Spleen (tissue), 7 donors: ENCODE measurements around the gene HAUS7.

ENCODE experiments used
- CTCF ChIP-seq, 11 experiments: fragments of 200-600 bp in 7 of 11; fragments of 450-650 bp in 4 of 11; sonication (generic) in 4 of 11; IDR thresholded peaks in 8 of 11; conservative IDR thresholded peaks in 3 of 11; 1 replicate in 7 of 11; 2 replicates in 4 of 11; pipeline versions ENCODE4 v1.4.0 to v1.8.0; 2016 to 2021; ENCODE audit warnings: antibody characterized with exemption in 11 of 11, inconsistent platforms in 4 of 11, mild to moderate bottlenecking in 1 of 11
- POLR2A ChIP-seq, 3 donors: fragments of 450-650 bp; IDR thresholded peaks; one replicate each; pipeline ENCODE4 v1.5.1; 2017; ENCODE audit warnings: antibody characterized with exemption in 3 of 3, mild to moderate bottlenecking in 1 of 3
- POLR2AphosphoS5 ChIP-seq, 3 donors: sonication (generic); formaldehyde crosslinking; IDR thresholded peaks; one replicate each; pipeline ENCODE4 v1.5.1; 2017; ENCODE audit warnings: antibody characterized with exemption in 3 of 3
- donor health status: DM: no; HTN: no; CAD: no; lungs with moderate emphysema.
- donor health status: DM: no; HTN: no; CAD: no.
- donor health status: DM: no; HTN: no; CAD: no.

DNA sequence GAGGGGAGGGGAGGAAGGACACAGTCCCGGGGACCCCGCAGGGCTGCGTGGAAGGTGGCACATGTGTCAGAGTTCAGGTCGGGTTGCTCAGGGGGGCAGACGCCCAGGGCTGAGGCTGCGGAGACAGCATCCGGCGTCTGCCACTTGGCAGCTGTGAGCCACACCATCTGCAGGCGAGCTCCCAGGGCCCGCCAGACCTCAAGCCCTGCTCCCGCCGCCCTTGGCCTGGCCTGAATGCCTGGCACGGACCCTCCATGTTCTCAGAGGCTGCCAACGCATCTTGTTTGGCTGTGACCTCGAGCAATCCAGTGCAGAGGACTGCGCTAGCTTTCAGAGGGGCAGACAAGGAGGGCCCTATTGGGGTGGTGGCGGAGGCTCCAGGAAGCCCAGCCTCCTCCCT is 29.5 kb upstream of the HAUS7 start:
- no peak for TF ChIP-seq CTCF (IDR thresholded peaks at IDR 0.05 in 8 of 11, conservative IDR thresholded peaks at IDR 0.05 in 3 of 11)
- TF ChIP-seq POLR2AphosphoS5 (IDR thresholded peaks at IDR 0.05) = peak in 2 of 3 donors; percentile 10 to 55
- TF ChIP-seq POLR2A (IDR thresholded peaks at IDR 0.05) = no peak
